Measurements from ENCODE around the gene ABLIM2. TPM values are rescaled to one million over a fixed set of nuclear protein-coding genes. Genes with fewer than 3 reads are reported as not detected.

ABLIM2 gene
- total and polyA plus RNA-seq, 2 of the 8 experiments (the other 6 are each of a cell fraction or from before 2014, with no cell fraction given): 2.8 to 3.0 TPM

DNA sequence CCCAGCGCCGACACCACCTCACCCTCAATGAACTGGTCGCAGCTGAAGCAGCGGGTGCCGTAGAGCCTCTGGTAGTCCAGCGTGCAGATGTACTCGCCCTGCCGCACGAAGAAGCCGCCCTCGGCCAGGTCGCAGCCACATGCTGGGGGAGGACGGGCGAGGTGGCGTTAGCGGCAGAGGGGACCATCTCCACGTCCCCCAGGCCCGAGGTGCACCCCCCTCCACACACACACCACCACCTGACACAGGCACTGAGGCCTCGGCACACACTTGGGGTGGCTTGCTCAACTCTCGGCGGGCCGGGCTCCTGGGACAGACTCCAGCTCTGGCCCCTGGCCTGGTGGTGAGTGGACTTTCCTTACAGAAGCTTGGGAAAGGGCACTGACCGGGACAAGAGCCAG lies 61.5 kb downstream of the ABLIM2 start:
- no peak for DNase-seq (ENCODE audit: low read depth in 1 of 2, low spot score in 2 of 2)
- H3K4me1 ChIP-seq (replicated peaks in 1 of 4; ENCODE audit: control insufficient read depth in 3 of 4, insufficient read depth in 4 of 4, low read length in 3 of 4): peaks cover 0 to 4% (median 0%) of the 10 kb centered on the region in 4 experiments; a peak in 1 of 7 replicates
- no peaks in the 10 kb centered on the region for H3K23me2 ChIP-seq (ENCODE audit: low read depth, low read length)
- no peak overlapping the region for H3K14ac ChIP-seq (ENCODE audit: insufficient read length)
- H2AFZ ChIP-seq (ENCODE audit: low read length): no peak overlapping the region
- H3K79me1 ChIP-seq (ENCODE audit: low read depth, low read length): no peaks in the 10 kb centered on the region
- H3K4me3 ChIP-seq (ENCODE audit: extremely low read depth in 1 of 4, insufficient read depth in 2 of 4, low read depth in 3 of 4, low read length in 4 of 4): no peak overlapping the region
- H4K8ac ChIP-seq (ENCODE audit: extremely low read depth, insufficient read depth, low read length): peak overlapping the region; percentile 83; the same call in 1 of the 2 replicates
- no peak overlapping the region for H3K4me2 ChIP-seq (ENCODE audit: insufficient read depth in 1 of 2, low read depth in 2 of 2, low read length in 2 of 2)
- no peaks in the 10 kb centered on the region for H3K27me3 ChIP-seq (replicated peaks in 1 of 4; ENCODE audit: control insufficient read depth in 3 of 4, extremely low read depth in 1 of 4, insufficient read depth in 3 of 4, low read length in 3 of 4)
- no peak overlapping the region for H2BK15ac ChIP-seq (ENCODE audit: low read length)
- CTCF ChIA-PET (ENCODE audit: partially characterized antibody): interaction anchor here (3.0 kb wide), 1 partner anchor 14 kb away, joined by 15 read pairs; no protein-coding TSS in a partner anchor
- H2BK20ac ChIP-seq (ENCODE audit: low read length): no peak overlapping the region
- peaks cover 0 to 10% of the 10 kb centered on the region in 2 experiments; a peak in 2 of 4 replicates for H3K9me3 ChIP-seq (ENCODE audit: insufficient read depth in 2 of 2, low read depth in 1 of 2, low read length in 1 of 2)
- H3K9ac ChIP-seq (replicated peaks in 1 of 4; ENCODE audit: extremely low read depth in 1 of 4, low read depth in 3 of 4, low read length in 3 of 4): no peak overlapping the region
- no peaks in the 10 kb centered on the region for H3K36me3 ChIP-seq (ENCODE audit: control insufficient read depth in 2 of 4, insufficient read depth in 4 of 4, low read length in 3 of 4)
- no peak overlapping the region for H2BK5ac ChIP-seq (ENCODE audit: low read depth, low read length)
- H3K4ac ChIP-seq (replicated peaks; ENCODE audit: insufficient read length, low read depth, low read length): no peak overlapping the region
- no peak overlapping the region for H2BK12ac ChIP-seq (ENCODE audit: low read depth, low read length)
- FAIRE-seq: no peak
- H3K27ac ChIP-seq (ENCODE audit: low read depth, low read length): no peak overlapping the region; the same call in 1 of the 2 replicates
- H3K18ac ChIP-seq (ENCODE audit: extremely low read depth, low read length): no peak overlapping the region
- H2AK5ac ChIP-seq (ENCODE audit: low read depth, low read length): no peak overlapping the region
- no peaks in the 10 kb centered on the region for H3K79me2 ChIP-seq (ENCODE audit: control insufficient read depth in 1 of 2, insufficient read depth in 2 of 2, low read length in 2 of 2)
- no peak overlapping the region for H2BK120ac ChIP-seq (replicated peaks; ENCODE audit: low read depth, low read length)
- no peak overlapping the region for H3K56ac ChIP-seq (replicated peaks; ENCODE audit: insufficient read length, low read depth, low read length)
- no peaks in the 10 kb centered on the region for H4K20me1 ChIP-seq (replicated peaks in 1 of 2; ENCODE audit: control insufficient read depth in 1 of 2, insufficient read depth in 2 of 2, low read length in 2 of 2)
- WGBS, 2 experiments (ENCODE audit: extremely low coverage in 1 of 2, insufficient coverage in 1 of 2, insufficient read length in 1 of 2, insufficient replicate concordance in 2 of 2, low coverage in 1 of 2, low lambda C conversion rate in 2 of 2, missing lambda C conversion rate in 1 of 2): 86% methylated on average over 19 of the region's 23 CpGs; no CpG with 5 or more reads in 1 of the 2 experiments
- H3K23ac ChIP-seq (ENCODE audit: insufficient read length): no peak overlapping the region
- H4K5ac ChIP-seq (ENCODE audit: insufficient read length, low read depth, low read length): no peak overlapping the region
- no peak overlapping the region for H4K91ac ChIP-seq (replicated peaks; ENCODE audit: insufficient read length, low read length)
- POLR2A ChIA-PET (ENCODE audit: partially characterized antibody): no interaction called here
- no peak for TF ChIP-seq SAP30 (IDR thresholded peaks at IDR 0.05; ENCODE audit: insufficient read depth, insufficient replicate concordance, low read length)
- TF ChIP-seq TEAD4 (IDR thresholded peaks at IDR 0.05; ENCODE audit: low read depth, low read length): no peak
- TF ChIP-seq, protein P1, sequence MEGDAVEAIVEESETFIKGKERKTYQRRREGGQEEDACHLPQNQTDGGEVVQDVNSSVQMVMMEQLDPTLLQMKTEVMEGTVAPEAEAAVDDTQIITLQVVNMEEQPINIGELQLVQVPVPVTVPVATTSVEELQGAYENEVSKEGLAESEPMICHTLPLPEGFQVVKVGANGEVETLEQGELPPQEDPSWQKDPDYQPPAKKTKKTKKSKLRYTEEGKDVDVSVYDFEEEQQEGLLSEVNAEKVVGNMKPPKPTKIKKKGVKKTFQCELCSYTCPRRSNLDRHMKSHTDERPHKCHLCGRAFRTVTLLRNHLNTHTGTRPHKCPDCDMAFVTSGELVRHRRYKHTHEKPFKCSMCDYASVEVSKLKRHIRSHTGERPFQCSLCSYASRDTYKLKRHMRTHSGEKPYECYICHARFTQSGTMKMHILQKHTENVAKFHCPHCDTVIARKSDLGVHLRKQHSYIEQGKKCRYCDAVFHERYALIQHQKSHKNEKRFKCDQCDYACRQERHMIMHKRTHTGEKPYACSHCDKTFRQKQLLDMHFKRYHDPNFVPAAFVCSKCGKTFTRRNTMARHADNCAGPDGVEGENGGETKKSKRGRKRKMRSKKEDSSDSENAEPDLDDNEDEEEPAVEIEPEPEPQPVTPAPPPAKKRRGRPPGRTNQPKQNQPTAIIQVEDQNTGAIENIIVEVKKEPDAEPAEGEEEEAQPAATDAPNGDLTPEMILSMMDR (IDR thresholded peaks at IDR 0.05; ENCODE audit: control extremely low read depth in 1 of 3, insufficient read depth in 1 of 3, low read depth in 1 of 3, low read length in 3 of 3): no peak
- no peak for TF ChIP-seq EP300 (IDR thresholded peaks at IDR 0.05; ENCODE audit: borderline replicate concordance in 1 of 2, low read depth in 2 of 2, low read length in 2 of 2)
- TF ChIP-seq RBBP5 (IDR thresholded peaks at IDR 0.05; ENCODE audit: borderline replicate concordance, low read depth, low read length): no peak
- TF ChIP-seq TCF12 (IDR thresholded peaks at IDR 0.05; ENCODE audit: low read depth, low read length): no peak
- no peak for TF ChIP-seq RAD21 (IDR thresholded peaks at IDR 0.05 in 1 of 2, conservative IDR thresholded peaks at IDR 0.05 in 1 of 2; ENCODE audit: low read depth in 2 of 2, low read length in 2 of 2)
- no peak for TF ChIP-seq CHD2 (IDR thresholded peaks at IDR 0.05; ENCODE audit: low read length)
- TF ChIP-seq HDAC6 (IDR thresholded peaks at IDR 0.05; ENCODE audit: low read depth, low read length): no peak
- TF ChIP-seq BCL11A (IDR thresholded peaks at IDR 0.05; ENCODE audit: low read depth in 2 of 2, low read length in 2 of 2): no peak
- TF ChIP-seq EGR1 (IDR thresholded peaks at IDR 0.05; ENCODE audit: borderline replicate concordance, low read depth, low read length): no peak

Data from H1 (cell line).